SJCRH30 (cell line): ENCODE measurements around the gene R3HDML. TPM values are rescaled to one million over a fixed set of nuclear protein-coding genes. Genes with fewer than 3 reads are reported as not detected.
"Not testable (repeated sequence)": the region's sequence is repeated elsewhere in the genome, so short reads cannot be mapped to it uniquely, and the experiment has no call there.

ENCODE experiments used
- DNase-seq, 2 experiments: peaks; one replicate each; pipeline ENCODE4 v3.0.0-alpha.2; 2015 to 2020
- H3K27ac ChIP-seq: fragments of 250-450 bp; sonication (Bioruptor Pico); 2 replicates; pipeline ENCODE4 v1.5.1; 2020; ENCODE audit warnings: mild to moderate bottlenecking, moderate library complexity
- H3K27me3 ChIP-seq: fragments of 250-450 bp; sonication (Bioruptor Pico); 2 replicates; pipeline ENCODE4 v1.5.1; 2020; ENCODE audit warnings: mild to moderate bottlenecking, moderate library complexity
- H3K36me3 ChIP-seq: fragments of 250-450 bp; sonication (Bioruptor Pico); 2 replicates; pipeline ENCODE4 v1.5.1; 2020; ENCODE audit warnings: mild to moderate bottlenecking, moderate library complexity
- H3K4me1 ChIP-seq: fragments of 250-450 bp; sonication (Bioruptor Pico); 2 replicates; pipeline ENCODE4 v1.5.1; 2020; ENCODE audit warnings: mild to moderate bottlenecking, moderate library complexity
- H3K4me3 ChIP-seq: fragments of 250-450 bp; sonication (Bioruptor Pico); 2 replicates; pipeline ENCODE4 v1.5.1; 2020; ENCODE audit warnings: mild to moderate bottlenecking, moderate library complexity
- H3K9me3 ChIP-seq: fragments of 250-450 bp; sonication (Bioruptor Pico); replicated peaks from 2 replicates; pipeline ENCODE4 v1.5.1; 2020; ENCODE audit warnings: mild to moderate bottlenecking, moderate library complexity
- total RNA-seq: library from RNA; depleted of rRNA; stranded (reverse); fragments of >200 nt; shearing (Covaris generic); gene quantifications from 2 replicates; pipeline ENCODE4 v1.2.3, GENCODE V29; 2014

Gene R3HDML
- total RNA-seq, 1 experiment from 2014 or later, result not detected

- Histone ChIP-seq H3K4me1 (peaks cover 4% of the 10 kb centered on the region; the same call in 1 of the 2 replicates), H3K27ac (no peak within 1 kb of the TSS), H3K36me3 (no peaks in the 10 kb centered on the region), H3K9me3 (no peaks in the 10 kb centered on the region), H3K4me3 (peak within 1 kb of the TSS; percentile 77), H3K27me3 (0 out of 2 replicates have a peak, but pooled peaks cover 5% of the 10 kb centered on the region)
- peak; percentile 99 for DNase-seq
Observed at GRCh38 chr20:44310664-44311639, 25.9 kb upstream of the R3HDML start, which contains the start of gene FITM2. TSS of gene FITM2 (minus strand) at chr20:44311202. CDS start at chr20:44311148, 54 bp downstream.

DNA sequence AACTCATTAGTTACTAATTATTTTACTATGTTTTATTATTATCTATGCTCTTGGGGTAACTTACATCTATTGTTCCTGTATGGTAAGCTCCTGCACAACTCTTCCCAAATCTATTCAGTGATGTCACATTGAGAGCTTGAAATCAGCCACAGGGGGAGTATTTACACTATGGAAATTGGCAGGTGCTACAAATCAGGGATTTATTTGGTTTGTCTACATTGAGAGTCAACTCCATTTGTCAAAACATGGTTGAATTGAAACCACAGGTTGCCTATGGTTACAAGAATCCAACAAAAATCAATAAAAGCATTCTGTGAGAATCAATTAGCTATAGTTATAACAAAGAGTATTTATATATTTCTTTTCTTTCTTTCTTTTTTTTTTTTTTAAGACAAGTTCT, 22.0 kb upstream of the R3HDML start:
- peaks cover 9% of the 10 kb centered on the region for H3K9me3 ChIP-seq
- DNase-seq, result no peak
- peaks cover 4% of the 10 kb centered on the region; the same call in 1 of the 2 replicates for H3K4me1 ChIP-seq
- no peak overlapping the region for H3K4me3 ChIP-seq
- no peak overlapping the region for H3K27ac ChIP-seq
- H3K36me3 ChIP-seq, result no peaks in the 10 kb centered on the region
- H3K27me3 ChIP-seq, result 0 out of 2 replicates have a peak, but pooled peaks cover 5% of the 10 kb centered on the region

DNA sequence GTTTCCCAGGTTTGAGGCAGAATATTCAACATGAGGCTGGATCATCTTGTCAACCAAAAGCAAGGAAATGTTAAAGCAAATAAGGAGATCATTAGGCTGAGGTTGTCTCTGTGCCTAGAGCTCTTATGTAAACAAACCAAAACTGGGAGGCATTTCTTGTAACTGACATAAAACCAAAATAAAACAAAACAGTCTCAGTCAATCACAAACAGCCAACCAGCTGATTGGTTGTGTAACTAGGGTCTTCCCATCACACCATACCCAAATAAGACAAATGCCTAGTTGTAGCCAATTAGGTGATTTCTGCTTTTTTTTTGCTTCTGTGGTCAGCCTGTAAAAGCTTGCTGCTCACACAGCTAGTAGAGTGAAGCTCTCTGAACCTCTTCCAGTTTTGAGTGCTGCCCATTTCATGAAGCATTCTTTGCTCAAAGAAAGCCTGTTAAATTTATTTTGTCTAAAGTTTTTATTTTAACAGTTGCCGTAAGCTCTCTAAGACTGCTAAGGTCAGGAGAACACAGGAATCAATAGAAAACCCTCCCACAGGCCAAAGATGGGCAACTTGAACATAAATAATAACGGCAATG, 16.9 kb upstream of the R3HDML start:
- Histone ChIP-seq H3K27ac (no peak overlapping the region), H3K9me3 (peaks cover 15% of the 10 kb centered on the region), H3K4me1 (peaks cover 9% of the 10 kb centered on the region), H3K4me3 (no peak overlapping the region), H3K36me3 (no peaks in the 10 kb centered on the region), H3K27me3 (no peaks in the 10 kb centered on the region)
- no peak for DNase-seq

- no peaks in the 10 kb centered on the region for H3K36me3 ChIP-seq
- H3K27me3 ChIP-seq, result no peaks in the 10 kb centered on the region
- H3K27ac ChIP-seq, result no peak overlapping the region
- H3K9me3 ChIP-seq, result peaks cover 9% of the 10 kb centered on the region
- H3K4me1 ChIP-seq, result peaks cover 28% of the 10 kb centered on the region
- no peak overlapping the region for H3K4me3 ChIP-seq
- peak; percentile 68 to 72 for DNase-seq
Observed at GRCh38 chr20:44324343-44324742, 12.5 kb upstream of the R3HDML start.

DNA sequence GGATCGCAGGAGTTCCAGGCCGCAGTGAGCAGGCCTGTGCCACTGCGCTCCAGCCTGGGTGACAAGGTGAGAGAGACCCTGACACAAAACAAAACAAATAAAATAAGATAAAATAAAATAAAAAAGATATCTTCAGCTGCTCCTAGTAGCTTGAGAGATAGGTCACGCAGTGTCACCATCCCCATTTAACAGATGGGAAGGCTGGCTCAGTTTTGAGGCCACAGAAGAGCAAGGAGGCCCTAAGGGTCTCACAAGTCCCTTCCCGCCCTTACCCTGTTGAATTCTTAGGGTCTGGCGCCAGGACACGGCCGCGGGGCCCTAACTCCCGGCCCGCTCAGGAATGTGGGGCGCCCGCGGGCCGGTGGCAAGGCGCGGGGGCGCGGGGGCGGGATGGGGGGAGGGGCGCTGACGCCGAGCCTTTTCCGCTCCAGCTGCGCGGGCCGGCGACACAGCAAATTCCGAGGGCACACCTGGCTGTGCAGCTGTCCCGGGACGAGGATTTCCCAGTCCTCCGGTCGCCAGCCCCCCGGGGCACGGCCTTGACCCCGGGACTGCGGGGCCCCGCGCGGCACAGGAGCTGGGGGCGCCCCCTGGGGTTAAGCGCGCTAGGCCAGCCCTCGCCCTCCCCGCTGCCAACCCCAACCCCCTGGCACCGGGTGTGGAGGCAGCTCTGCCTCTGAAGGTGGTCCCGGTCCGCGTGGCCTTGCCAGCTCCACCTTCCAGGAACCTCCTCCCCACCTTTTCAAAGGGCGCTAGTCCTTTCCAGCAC, 10.3 kb upstream of the R3HDML start:
- Histone ChIP-seq H3K27ac (peak overlapping the region; percentile 68), H3K27me3 (peaks cover 3% of the 10 kb centered on the region; the same call in 1 of the 2 replicates), H3K36me3 (no peaks in the 10 kb centered on the region), H3K9me3 (no peaks in the 10 kb centered on the region), H3K4me1 (peaks cover 28% of the 10 kb centered on the region), H3K4me3 (peak overlapping the region; percentile 45)
- peak; percentile 67 to 72 for DNase-seq

- not testable (repeated sequence) for H3K9me3 ChIP-seq, H3K4me3 ChIP-seq, H3K27ac ChIP-seq, H3K27me3 ChIP-seq, DNase-seq, H3K36me3 ChIP-seq
- H3K4me1 ChIP-seq, result peaks cover 28% of the 10 kb centered on the region
Observed at GRCh38 chr20:44327748-44328147, 9.1 kb upstream of the R3HDML start.

DNA sequence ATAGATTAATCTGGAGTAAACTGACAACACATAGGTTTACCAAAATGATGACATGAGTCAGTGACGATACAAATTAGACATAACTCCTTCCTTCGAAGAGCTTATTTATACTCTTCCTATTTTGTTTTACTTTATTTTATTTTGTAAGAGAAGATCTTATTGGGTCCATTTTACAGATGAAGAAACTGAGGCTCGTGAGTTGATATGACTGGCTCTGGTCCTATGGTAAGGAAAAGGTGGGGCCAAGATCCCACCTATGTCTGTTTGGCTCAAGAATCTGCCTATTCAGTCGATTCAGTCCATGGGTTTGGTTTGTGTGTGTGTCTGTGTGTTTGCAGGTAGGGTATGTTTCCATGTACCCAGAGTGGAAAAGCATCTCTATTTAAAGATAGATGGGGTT, 8.4 kb upstream of the R3HDML start:
- H3K9me3 ChIP-seq, result no peaks in the 10 kb centered on the region
- no peak overlapping the region for H3K4me3 ChIP-seq
- DNase-seq, result no peak
- H3K27ac ChIP-seq, result no peak overlapping the region
- H3K4me1 ChIP-seq, result peaks cover 28% of the 10 kb centered on the region
- H3K36me3 ChIP-seq, result no peaks in the 10 kb centered on the region
- peaks cover 10% of the 10 kb centered on the region; the same call in 1 of the 2 replicates for H3K27me3 ChIP-seq

DNA sequence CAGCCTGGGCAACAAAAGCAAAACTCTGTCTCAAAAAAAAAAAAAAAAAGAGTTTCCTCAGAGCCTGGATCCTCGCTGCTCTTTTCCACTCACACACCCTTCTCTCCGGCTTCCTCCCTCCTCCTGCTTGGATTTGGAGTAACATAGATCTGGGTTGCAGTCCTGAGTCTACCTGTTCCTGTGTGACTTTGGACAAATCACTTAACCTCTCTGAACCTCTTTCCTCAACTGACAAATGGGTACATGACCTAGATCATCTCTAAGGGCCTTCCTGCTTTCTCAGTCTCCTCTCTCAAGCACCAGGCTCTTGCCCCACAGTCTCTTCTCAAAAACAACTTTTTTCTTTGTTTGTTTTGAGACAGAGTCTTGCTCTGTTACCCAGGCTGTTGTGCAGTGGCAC, 5.6 kb upstream of the R3HDML start:
- peaks cover 19% of the 10 kb centered on the region; the same call in 1 of the 2 replicates for H3K27me3 ChIP-seq

DNA sequence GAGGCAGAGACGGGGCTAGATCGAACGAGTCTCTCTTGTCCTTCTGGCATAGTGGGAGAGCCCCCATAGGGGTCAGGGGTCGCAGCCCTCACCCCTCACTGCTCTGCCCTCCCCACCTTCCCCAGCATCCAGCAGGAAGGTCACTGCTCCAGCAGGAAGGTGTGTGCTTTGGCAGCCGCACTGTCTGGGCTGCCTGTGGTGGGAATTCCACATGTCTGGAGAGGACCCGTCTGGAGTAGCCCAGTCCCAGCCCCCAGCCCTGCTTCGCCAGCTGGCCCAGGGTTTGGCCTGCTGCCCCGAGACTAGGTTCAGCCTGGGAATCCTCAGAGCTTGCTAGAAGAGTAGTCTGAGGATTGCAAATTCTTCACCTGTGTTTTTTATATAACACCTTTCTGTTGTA, 2.5 kb upstream of the R3HDML start:
- Histone ChIP-seq H3K9me3 (no peaks in the 10 kb centered on the region), H3K4me3 (no peak overlapping the region), H3K27ac (no peak overlapping the region), H3K27me3 (peaks cover 23% of the 10 kb centered on the region; the same call in 1 of the 2 replicates), H3K36me3 (no peaks in the 10 kb centered on the region), H3K4me1 (no peaks in the 10 kb centered on the region)
- DNase-seq, result no peak

More for the DNA sequence above, 5.6 kb upstream of the R3HDML start:
- no peak for DNase-seq
- no peaks in the 10 kb centered on the region for H3K9me3 ChIP-seq
- no peaks in the 10 kb centered on the region for H3K36me3 ChIP-seq
- H3K4me3 ChIP-seq, result no peak overlapping the region
- H3K4me1 ChIP-seq, result peaks cover 17% of the 10 kb centered on the region
- H3K27ac ChIP-seq, result no peak overlapping the region

- DNase-seq, result no peak
- Histone ChIP-seq H3K27me3 (peaks cover 23% of the 10 kb centered on the region; the same call in 1 of the 2 replicates), H3K4me3 (no peak overlapping the region), H3K36me3 (no peaks in the 10 kb centered on the region), H3K27ac (no peak overlapping the region), H3K4me1 (no peaks in the 10 kb centered on the region), H3K9me3 (no peaks in the 10 kb centered on the region)
Observed at GRCh38 chr20:44334709-44335108, 2.1 kb upstream of the R3HDML start.

GRCh38 chr20:44335675-44336074, 1.2 kb upstream of the R3HDML start:
- no peak overlapping the region for H3K4me3 ChIP-seq

GRCh38 chr20:44336086-44336485, 757 bp upstream of the R3HDML start:
- Histone ChIP-seq H3K27me3 (peaks cover 34% of the 10 kb centered on the region), H3K4me3 (no peak overlapping the region), H3K4me1 (no peaks in the 10 kb centered on the region), H3K36me3 (no peaks in the 10 kb centered on the region), H3K9me3 (no peaks in the 10 kb centered on the region), H3K27ac (no peak overlapping the region)
- DNase-seq, result no peak

More at GRCh38 chr20:44335675-44336074, 1.2 kb upstream of the R3HDML start:
- Histone ChIP-seq H3K27ac (no peak overlapping the region), H3K27me3 (peaks cover 30% of the 10 kb centered on the region), H3K9me3 (no peaks in the 10 kb centered on the region), H3K4me1 (no peaks in the 10 kb centered on the region), H3K36me3 (no peaks in the 10 kb centered on the region)
- no peak for DNase-seq

GRCh38 chr20:44342248-44342647, 5.4 kb downstream of the R3HDML start:
- Histone ChIP-seq H3K9me3 (no peaks in the 10 kb centered on the region), H3K4me3 (no peak overlapping the region), H3K36me3 (no peaks in the 10 kb centered on the region), H3K4me1 (no peaks in the 10 kb centered on the region), H3K27me3 (peaks cover 35% of the 10 kb centered on the region), H3K27ac (no peak overlapping the region)
- no peak for DNase-seq

DNA sequence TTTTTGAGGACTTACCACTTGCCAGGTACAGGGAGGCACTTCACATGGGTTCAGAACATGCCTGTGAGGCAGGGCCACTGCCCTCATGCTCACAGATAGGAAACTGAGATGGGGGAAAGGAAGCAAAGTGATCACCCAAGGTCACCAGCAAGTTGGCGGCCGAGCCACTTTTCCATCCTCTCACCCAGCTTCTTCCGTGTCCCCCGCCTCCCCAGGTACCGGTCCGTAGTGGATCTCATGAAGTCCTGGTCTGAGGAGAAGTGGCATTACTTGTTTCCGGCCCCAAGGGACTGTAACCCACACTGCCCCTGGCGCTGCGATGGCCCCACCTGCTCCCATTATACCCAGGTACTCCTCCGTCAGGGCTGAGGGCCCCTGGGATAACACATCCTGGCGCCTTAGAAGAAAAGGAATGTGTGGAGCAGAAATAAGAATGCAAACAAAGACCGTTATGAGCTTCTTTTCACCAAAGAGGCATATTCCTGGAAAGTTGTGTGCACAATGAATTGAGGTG, 6.4 kb downstream of the R3HDML start:
- H3K36me3 ChIP-seq, result no peaks in the 10 kb centered on the region
- no peaks in the 10 kb centered on the region for H3K4me1 ChIP-seq
- no peak for DNase-seq

More for the DNA sequence above, 6.4 kb downstream of the R3HDML start:
- Histone ChIP-seq H3K27me3 (peaks cover 38% of the 10 kb centered on the region), H3K27ac (no peak overlapping the region), H3K4me3 (no peak overlapping the region), H3K9me3 (no peaks in the 10 kb centered on the region)
